HT-29 (cell line): ENCODE results near the gene FCGR3B. TPM values are rescaled to one million over a fixed set of nuclear protein-coding genes. Genes with fewer than 3 reads are reported as not detected.
"Not testable (repeated sequence)": the region's sequence is repeated elsewhere in the genome, so short reads cannot be mapped to it uniquely, and the experiment has no call there.

Experiments
- DNase-seq: peaks from one replicate; pipeline ENCODE4 v3.0.0-alpha.2; 2015; ENCODE audit warnings: low spot score
- total RNA-seq: library from RNA; depleted of rRNA; stranded (reverse); fragments of >200 nt; shearing (Covaris generic); gene quantifications from 2 replicates; pipeline ENCODE4 v1.2.3, GENCODE V29; 2014

FCGR3B gene
- total RNA-seq, 1 experiment from 2014 or later: not detected

- not testable (repeated sequence) for DNase-seq
Observed at GRCh38 chr1:161639203-161639602, 8.2 kb upstream of the FCGR3B start.

- DNase-seq: not testable (repeated sequence)
Observed at GRCh38 chr1:161638251-161638993, 7.4 kb upstream of the FCGR3B start.

GRCh38 chr1:161636976-161637375 lies 6.0 kb upstream of the FCGR3B start:
- not testable (repeated sequence) for DNase-seq

- not testable (repeated sequence) for DNase-seq
Observed at GRCh38 chr1:161636189-161636782, 5.3 kb upstream of the FCGR3B start.

GRCh38 chr1:161634993-161635392 lies 4.0 kb upstream of the FCGR3B start:
- DNase-seq: not testable (repeated sequence)

GRCh38 chr1:161630128-161630742 lies 741 bp downstream of the FCGR3B start:
- DNase-seq: not testable (repeated sequence)

GRCh38 chr1:161626445-161627146 lies 4.4 kb downstream of the FCGR3B start:
- DNase-seq: peak; percentile 14

GRCh38 chr1:161624605-161625004 lies 6.4 kb downstream of the FCGR3B start:
- DNase-seq: not testable (repeated sequence)

GRCh38 chr1:161623401-161624051 lies 7.5 kb downstream of the FCGR3B start:
- not testable (repeated sequence) for DNase-seq

- not testable (repeated sequence) for DNase-seq
Observed at GRCh38 chr1:161622054-161622453, 8.9 kb downstream of the FCGR3B start.

GRCh38 chr1:161621181-161622000 lies 9.6 kb downstream of the FCGR3B start:
- not testable (repeated sequence) for DNase-seq

- DNase-seq: not testable (repeated sequence)
Observed at GRCh38 chr1:161620399-161620798, 10.6 kb downstream of the FCGR3B start.

- not testable (repeated sequence) for DNase-seq
Observed at GRCh38 chr1:161618517-161618916, 12.5 kb downstream of the FCGR3B start.

- DNase-seq: not testable (repeated sequence)
Observed at GRCh38 chr1:161616417-161616816, 14.6 kb downstream of the FCGR3B start.

GRCh38 chr1:161613142-161613514 lies 17.8 kb downstream of the FCGR3B start:
- not testable (repeated sequence) for DNase-seq

- peak; percentile 98 for DNase-seq
Observed at GRCh38 chr1:161612322-161613141, 18.4 kb downstream of the FCGR3B start.

GRCh38 chr1:161611866-161612321 lies 19.1 kb downstream of the FCGR3B start:
- peak; percentile 58 for DNase-seq

GRCh38 chr1:161610198-161610597 lies 20.8 kb downstream of the FCGR3B start:
- not testable (repeated sequence) for DNase-seq

- DNase-seq: not testable (repeated sequence)
Observed at GRCh38 chr1:161606541-161607336, 24.2 kb downstream of the FCGR3B start.
